Activated CD4-positive, alpha-beta T cell treated with anti-CD3 and anti-CD28 coated beads for 4 hours (primary cell): ENCODE measurements around the gene IFT122.
"Not testable (repeated sequence)": the region's sequence is repeated elsewhere in the genome, so short reads cannot be mapped to it uniquely, and the experiment has no call there.

Experiments used
- DNase-seq, 2 donors: peaks; one replicate each; pipeline ENCODE4 v3.0.0-alpha.2; 2020

IFT122 gene

GRCh38 chr3:129542747-129543146 is 102.7 kb downstream of the IFT122 start:
- no peak for DNase-seq

DNA sequence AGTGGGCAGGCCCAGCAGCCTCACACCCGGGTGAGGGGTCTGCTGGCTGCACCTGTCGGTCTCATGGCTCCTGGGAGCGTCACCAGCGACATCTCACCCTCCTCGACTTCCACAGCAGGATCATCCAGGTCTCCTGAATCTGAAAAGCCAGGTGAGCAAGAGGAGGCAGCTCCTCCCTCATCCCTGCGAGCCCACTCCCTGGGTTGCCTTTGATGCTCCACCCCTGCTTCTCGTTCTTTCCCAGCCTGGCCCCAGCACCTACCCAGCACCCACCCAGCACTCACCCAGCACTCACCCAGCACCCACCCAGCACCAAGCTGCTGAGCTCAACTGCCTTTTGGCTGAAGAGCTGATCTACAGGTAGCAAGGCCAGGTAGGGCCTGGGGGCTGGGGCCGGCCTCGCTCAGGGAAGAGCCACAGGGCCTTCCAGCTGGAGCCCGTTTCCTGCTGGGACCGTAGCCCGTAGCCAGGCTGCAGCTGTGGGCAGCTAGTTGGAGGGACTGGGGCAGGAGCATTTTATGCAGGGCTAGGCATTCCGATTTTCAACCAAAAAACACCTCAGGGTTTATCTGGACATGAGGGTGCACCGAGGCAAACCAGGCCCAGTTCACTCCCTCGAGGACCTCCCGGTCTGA is 103.2 kb downstream of the IFT122 start, which contains the start of gene H1-8:
Gene H1-8 (plus strand): TSS at position 20 of the 635 bp plus-strand sequence. CDS start 44 bp downstream, at position 64.
- DNase-seq = no peak

- no peak for DNase-seq
These were observed 104.0 kb downstream of the IFT122 start for GRCh38 chr3:129543999-129544398.

DNA sequence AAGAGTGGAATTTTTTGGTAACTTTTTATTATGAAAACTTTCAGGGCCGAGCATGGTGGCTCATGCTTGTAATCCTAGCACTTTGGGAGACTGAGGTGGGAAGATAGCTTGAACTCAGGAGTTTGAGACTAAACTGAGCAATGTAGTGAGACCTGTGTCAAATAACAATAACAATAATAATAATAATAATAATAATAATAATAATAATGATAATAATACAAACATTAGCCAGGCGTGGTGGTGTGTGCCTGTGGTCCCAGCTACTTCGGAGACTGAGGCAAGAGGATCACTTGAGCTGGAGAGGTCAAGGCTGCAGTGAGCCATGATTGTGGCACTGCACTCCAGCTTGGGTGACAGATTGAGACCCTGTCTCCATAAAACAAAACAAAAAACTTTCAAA is 105.9 kb downstream of the IFT122 start:
- DNase-seq = not testable (repeated sequence)

- DNase-seq = no peak
These were observed 107.2 kb downstream of the IFT122 start for GRCh38 chr3:129547241-129547640.

DNA sequence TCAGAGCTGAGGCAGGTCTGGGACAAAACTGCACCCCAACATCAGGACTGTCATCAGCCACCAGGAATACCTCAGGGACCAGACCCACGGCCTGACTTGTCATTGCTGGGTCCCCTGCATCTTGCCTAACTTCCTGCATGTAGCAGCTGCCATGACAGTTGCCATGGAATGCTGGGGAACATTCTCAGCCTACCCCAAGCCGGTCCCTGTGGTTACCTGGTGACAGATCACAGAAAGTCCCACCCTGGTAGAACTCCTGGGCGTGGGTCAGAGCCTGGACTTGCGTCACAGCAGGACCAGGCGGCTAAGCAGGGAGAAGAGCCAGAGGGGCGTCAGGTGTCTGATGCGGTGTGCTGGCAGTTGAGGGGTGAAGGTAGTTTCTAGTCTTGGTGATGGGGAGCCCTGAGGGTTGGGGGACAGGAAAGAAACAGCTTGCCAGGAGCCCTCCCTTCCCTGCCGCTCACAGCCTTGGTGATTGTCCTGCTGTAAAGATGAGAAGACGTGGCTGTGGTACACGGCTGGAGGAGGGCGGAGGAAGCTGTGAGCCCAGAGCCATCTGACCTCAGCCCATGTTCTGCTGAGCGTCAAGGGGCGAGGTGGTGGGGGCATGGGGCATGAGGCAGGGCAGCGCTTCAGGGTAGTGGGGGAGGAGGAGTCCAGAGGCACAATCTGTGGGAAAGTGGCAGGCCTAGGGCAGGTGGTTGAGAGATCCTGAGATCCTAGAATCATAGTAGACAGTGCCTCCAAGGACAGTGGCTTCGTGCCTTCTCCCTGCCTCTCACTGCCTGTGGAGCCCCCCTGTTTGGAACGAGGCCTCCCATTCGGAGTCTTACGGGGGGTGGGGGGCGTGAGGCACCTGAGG is 108.3 kb downstream of the IFT122 start:
- no peak for DNase-seq

DNA sequence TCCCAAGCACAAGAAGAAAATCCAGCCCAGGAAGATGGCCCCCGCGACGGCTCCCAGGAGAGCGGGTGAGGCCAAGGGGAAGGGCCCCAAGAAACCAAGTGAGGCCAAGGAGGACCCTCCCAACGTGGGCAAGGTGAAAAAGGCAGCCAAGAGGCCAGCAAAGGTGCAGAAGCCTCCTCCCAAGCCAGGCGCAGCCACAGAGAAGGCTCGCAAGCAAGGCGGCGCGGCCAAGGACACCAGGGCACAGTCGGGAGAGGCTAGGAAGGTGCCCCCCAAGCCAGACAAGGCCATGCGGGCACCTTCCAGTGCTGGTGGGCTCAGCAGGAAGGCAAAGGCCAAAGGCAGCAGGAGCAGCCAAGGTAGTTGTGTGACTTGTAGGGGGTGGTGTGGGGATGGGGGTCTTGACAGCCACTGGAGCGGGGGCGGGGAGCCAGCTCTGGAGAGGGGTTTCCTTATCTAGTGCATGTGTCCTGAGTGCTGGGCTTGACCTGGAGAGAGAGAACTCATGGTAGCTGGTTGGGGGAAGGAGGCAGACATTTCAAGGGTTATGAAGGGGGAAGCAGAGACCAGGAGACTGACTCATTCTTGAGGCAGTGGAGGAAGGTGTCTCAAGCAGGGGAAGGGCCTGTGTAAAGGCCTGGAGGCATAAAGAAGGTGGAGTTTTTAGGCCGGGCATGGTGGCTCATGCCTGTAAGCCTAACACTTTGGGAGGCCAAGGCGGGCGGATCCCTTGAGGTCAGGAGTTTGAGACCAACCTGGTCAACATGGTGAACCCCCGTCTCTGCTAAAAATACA is 109.2 kb downstream of the IFT122 start:
- no peak for DNase-seq

GRCh38 chr3:129549805-129550204 is 109.8 kb downstream of the IFT122 start:
- DNase-seq = no peak

DNA sequence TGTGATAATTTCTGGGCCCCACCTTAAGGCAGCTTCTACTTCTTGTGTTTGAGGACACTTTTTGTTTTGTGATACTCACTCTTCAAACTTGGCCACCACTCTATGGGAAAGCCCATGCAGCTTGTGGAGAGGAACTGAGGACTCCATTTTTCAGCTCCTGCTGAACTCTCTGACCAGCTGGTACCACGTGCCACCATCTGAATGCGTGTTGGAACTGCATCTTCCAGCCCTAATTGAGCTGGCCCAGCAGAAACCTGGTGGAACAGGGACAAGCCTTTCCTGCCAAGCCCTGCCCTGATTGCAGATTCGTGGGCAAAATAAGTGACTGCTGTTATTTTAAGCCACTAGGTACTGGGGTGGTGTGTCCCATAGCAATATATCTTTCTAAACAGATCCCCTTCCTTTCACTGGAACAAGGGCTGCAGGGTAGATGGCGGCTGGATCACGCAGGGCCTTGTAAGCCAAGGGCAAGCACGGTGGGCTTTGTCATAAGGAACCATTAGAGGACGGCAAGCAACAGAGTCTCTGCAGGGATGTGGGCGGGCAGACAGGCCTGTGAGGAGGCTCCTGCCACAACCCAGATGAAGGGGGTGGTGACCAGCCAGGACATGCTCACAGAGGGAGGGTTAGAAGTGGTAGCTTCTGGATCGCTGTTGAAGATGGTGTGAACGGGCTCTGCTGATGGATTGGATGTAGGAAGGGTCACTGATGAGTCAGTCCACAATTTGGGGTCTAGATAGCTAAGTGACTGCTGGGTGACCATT is 112.4 kb downstream of the IFT122 start:
- no peak for DNase-seq

DNA sequence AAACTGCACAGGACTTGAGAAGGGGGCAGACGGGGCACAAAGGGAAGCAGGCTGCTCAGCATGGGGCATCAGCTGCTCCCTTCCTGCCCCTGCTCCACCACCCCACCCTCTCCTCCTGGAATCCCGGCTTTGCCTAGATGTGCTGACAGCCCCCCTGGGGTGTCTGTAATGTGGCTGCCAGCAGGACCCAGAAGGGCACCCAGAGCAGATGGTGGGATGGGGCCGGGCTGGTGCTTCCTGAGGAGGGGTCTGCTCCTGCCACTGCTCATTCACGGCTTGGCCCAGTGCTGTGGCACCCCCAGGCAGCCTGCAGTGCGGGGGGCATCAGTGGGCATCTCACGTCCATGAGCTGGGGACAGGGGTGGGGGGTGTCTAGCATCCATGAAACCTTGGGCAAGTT is 113.1 kb downstream of the IFT122 start:
- no peak for DNase-seq

GRCh38 chr3:129553719-129554118 is 113.7 kb downstream of the IFT122 start:
- no peak for DNase-seq

- no peak for DNase-seq
These were observed 114.5 kb downstream of the IFT122 start for GRCh38 chr3:129554356-129555152.

GRCh38 chr3:129555153-129555550 is 115.1 kb downstream of the IFT122 start:
- DNase-seq = no peak

DNA sequence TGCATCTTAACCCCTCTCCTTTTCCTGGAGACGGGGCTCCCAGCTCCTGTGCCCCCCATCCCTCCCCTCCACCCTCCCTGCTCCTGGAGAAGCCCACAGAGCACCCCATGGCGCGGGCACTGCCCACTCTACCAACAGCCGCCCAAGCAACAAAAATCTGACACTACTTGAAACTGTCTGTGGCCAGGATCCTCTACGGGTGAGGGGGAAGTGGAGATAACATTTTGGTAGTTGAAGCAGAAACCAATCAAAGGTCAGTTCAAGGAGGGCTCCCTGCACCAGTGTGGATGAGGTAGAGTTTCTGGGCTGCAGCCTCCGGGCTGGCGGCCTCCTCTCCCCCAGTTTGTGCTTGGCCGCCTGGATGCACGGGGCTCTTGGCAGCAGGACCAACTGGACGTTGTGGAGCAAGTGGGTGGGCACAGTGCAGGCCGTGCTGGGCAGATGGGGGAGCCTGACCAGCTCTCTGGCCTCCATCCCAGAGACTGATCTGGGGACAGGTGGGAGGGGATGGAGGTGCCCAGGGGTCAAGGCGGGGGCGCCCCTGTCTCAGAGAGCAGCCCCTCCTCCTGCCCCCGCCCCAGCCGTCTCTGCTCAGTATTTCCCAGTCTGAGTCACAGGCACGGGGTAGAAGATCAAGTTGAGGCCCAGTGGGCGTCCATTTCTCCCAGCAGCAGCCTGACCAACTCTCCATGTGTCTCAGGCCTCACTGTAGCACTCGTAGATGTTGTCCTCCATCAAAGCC is 115.8 kb downstream of the IFT122 start:
- no peak for DNase-seq

- no peak for DNase-seq
These were observed 116.3 kb downstream of the IFT122 start for GRCh38 chr3:129556358-129556695.

- no peak for DNase-seq
These were observed 117.0 kb downstream of the IFT122 start for GRCh38 chr3:129556890-129557547.

DNA sequence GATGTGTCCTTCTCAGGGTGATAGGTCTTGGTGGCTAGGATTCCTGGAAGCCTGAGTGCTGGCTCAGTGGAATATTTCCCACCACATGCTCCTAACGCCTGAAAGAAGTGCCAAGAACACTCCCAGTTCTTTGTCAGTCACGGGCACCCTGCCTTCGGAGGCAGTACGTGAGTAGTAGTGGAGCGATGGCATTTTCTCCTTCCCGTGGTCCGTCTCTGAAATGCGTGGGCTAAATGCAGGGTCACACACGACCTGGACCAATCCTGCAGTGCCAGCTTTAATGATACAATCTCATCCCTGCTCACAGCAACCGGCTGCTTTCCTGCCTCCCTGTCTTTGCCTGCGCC is 117.5 kb downstream of the IFT122 start:
- no peak for DNase-seq

DNA sequence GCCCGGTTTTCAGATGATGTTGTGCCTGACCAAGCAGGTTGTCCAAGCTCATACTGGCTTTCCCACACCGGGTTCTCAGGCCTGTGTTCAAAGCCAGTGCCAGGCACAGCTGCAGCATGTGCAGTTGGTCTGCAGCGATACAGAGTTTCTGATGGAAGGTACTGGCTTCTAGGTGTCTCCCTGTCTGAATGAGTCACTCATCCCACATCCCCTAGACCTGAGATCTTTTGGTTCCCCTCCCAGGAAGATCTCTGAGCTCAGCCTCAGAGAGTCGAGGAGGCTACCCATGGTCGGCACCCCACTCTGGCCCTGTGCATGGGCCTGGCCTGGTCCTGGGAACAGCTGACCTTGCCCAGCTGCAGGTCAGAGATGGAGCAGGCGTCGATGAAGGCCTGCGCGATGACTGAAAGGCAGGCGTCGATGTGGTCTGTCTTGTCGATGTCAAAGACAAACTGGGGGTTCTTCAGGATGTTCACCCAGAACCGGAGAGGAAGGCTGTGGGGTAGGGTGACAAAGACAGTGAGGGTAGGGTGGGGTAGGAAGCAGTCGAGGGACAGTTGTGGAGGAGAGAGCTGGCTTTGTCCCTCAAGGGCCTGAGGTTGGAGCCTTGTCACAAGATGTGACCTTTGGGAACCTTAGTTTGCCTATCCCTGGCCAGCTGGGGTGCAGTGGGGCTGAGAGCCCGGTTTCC is 118.2 kb downstream of the IFT122 start:
- DNase-seq = no peak

DNA sequence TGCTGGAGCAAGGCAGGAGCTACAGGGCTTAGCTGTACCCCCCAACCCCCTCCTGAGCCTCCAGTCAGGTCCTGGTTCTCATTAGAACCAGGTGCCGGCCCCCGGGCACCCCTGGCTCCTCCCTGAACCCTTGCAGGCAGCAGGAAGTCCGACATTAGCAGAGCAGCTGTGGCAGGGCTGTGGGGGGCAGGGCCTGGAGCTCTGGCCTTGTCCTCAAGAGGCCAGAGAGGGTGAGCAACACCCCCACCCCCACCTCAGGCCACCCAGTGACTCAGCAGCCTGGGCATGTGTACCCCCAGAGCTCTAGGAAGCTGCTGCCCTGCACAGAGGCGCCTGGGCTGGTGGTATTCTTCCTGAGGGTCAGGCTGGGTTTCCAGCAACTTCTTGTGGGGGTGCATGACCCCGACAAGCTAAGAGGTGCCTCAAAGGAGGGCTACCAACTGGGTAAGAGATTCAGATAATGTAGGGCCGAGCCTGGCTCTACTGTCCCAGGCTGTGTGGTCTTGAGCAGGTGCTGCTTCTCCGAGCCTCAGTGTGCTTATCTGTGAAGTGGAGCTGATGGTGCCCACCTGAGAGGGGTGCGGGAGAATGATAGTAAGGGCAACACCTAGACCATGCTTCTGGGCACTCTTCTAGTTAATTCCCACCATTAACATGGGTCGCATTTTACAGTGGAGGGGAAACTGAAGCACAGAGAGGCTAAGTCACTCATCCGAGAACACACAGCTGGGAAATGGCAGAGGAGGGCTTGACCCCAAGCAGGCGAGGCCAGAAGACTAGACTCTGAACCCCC is 118.9 kb downstream of the IFT122 start:
- DNase-seq = no peak
